Measurements from ENCODE around the gene SYPL1. TPM values are rescaled to one million over a fixed set of nuclear protein-coding genes. Genes with fewer than 3 reads are reported as not detected.

Gene SYPL1
- total RNA-seq, 1 donor from 2014 or later: 59.7 TPM

DNA sequence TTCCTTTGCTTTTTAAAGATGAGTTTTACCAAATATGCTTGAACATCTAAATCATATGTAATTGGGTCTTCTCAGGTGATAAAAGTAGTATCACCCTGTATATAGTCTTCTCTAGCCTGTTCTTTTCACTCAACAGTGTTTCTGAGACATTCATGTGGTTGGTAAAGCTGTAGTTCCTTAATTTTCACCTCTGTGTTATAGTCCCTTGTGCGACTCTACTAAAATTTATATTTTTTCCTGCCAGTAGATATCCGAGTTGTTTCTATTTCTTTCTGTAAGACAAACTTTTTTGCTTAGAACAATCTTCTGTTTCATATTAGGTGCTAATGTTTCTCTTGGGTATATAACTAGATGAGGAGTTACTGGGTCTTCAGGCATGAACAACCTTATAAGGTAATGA lies 35.6 kb downstream of the SYPL1 start:
- H3K9me3 ChIP-seq (ENCODE audit: insufficient read depth, low read depth, low read length): no peaks in the 10 kb centered on the region
- no peaks in the 10 kb centered on the region for H3K79me2 ChIP-seq (ENCODE audit: insufficient read depth, low read length)
- no peak overlapping the region for H3K27ac Mint-ChIP-seq (ENCODE audit: unreplicated experiment)
- no peak overlapping the region for H3K4me2 ChIP-seq (ENCODE audit: low read length)
- no peaks in the 10 kb centered on the region for H3K27me3 ChIP-seq (ENCODE audit: insufficient read depth, low read length)
- DNase-seq (ENCODE audit: low read depth): no peak
- no peak for FAIRE-seq
- H3K9me3 Mint-ChIP-seq (ENCODE audit: unreplicated experiment): no peaks in the 10 kb centered on the region
- peaks cover 4% of the 10 kb centered on the region for H3K4me1 ChIP-seq (ENCODE audit: insufficient read depth, low read length)
- no peak overlapping the region for H2AFZ ChIP-seq (ENCODE audit: low read depth, low read length)
- no peak overlapping the region for H3K27ac ChIP-seq (ENCODE audit: low read depth, low read length)
- no peaks in the 10 kb centered on the region for H3K27me3 Mint-ChIP-seq (ENCODE audit: low read depth, unreplicated experiment)
- peaks cover 5% of the 10 kb centered on the region for H3K4me1 Mint-ChIP-seq (ENCODE audit: low read depth, unreplicated experiment)
- H3K4me3 Mint-ChIP-seq (ENCODE audit: unreplicated experiment): no peak overlapping the region
- no peak overlapping the region for H3K9ac ChIP-seq (ENCODE audit: low read length)
- H4K20me1 ChIP-seq (ENCODE audit: insufficient read depth, low read length): no peaks in the 10 kb centered on the region
- TF ChIP-seq, protein P1, sequence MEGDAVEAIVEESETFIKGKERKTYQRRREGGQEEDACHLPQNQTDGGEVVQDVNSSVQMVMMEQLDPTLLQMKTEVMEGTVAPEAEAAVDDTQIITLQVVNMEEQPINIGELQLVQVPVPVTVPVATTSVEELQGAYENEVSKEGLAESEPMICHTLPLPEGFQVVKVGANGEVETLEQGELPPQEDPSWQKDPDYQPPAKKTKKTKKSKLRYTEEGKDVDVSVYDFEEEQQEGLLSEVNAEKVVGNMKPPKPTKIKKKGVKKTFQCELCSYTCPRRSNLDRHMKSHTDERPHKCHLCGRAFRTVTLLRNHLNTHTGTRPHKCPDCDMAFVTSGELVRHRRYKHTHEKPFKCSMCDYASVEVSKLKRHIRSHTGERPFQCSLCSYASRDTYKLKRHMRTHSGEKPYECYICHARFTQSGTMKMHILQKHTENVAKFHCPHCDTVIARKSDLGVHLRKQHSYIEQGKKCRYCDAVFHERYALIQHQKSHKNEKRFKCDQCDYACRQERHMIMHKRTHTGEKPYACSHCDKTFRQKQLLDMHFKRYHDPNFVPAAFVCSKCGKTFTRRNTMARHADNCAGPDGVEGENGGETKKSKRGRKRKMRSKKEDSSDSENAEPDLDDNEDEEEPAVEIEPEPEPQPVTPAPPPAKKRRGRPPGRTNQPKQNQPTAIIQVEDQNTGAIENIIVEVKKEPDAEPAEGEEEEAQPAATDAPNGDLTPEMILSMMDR (IDR thresholded peaks at IDR 0.05; ENCODE audit: insufficient read depth, low read depth, low read length): no peak
- no peak for TF ChIP-seq EZH2 (IDR thresholded peaks at IDR 0.05; ENCODE audit: insufficient read depth, low read length)
- no peaks in the 10 kb centered on the region for H3K36me3 ChIP-seq (ENCODE audit: insufficient read depth, low read length)
- H3K4me3 ChIP-seq (ENCODE audit: insufficient read depth, low read depth, low read length): no peak overlapping the region
- H3K36me3 Mint-ChIP-seq (ENCODE audit: low read depth, unreplicated experiment): no peaks in the 10 kb centered on the region

DNA sequence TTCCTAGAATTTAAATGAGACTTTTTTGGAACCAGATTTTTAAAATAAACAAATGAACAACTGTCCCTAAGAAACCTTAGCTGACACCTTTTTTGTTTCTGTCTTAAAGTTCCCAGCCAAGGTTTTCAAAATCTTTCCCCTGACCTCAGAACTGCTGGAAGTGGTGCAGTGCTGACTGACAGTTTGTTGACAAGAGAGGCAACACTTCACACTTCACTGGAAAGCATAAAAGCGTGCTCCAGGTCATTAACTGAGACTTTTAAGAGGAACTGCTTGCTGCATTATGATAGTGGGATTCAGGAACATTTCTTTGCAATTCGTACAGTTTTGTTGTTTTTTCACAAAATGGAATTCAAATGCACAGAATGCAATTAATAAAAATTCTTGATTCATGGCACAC lies 36.2 kb downstream of the SYPL1 start:
- Mint-ChIP-seq H3K27ac (ENCODE audit: unreplicated experiment) (no peak overlapping the region), H3K4me1 (ENCODE audit: low read depth, unreplicated experiment) (peaks cover 5% of the 10 kb centered on the region), H3K9me3 (ENCODE audit: unreplicated experiment) (no peaks in the 10 kb centered on the region), H3K36me3 (ENCODE audit: low read depth, unreplicated experiment) (no peaks in the 10 kb centered on the region), H3K27me3 (ENCODE audit: low read depth, unreplicated experiment) (no peaks in the 10 kb centered on the region), H3K4me3 (ENCODE audit: unreplicated experiment) (no peak overlapping the region)
- no peak for DNase-seq (ENCODE audit: low read depth)
- Histone ChIP-seq H3K27ac (ENCODE audit: low read depth, low read length) (no peak overlapping the region), H3K4me2 (ENCODE audit: low read length) (no peak overlapping the region), H3K79me2 (ENCODE audit: insufficient read depth, low read length) (no peaks in the 10 kb centered on the region), H2AFZ (ENCODE audit: low read depth, low read length) (no peak overlapping the region), H3K4me1 (ENCODE audit: insufficient read depth, low read length) (peaks cover 8% of the 10 kb centered on the region), H3K27me3 (ENCODE audit: insufficient read depth, low read length) (no peaks in the 10 kb centered on the region), H4K20me1 (ENCODE audit: insufficient read depth, low read length) (no peaks in the 10 kb centered on the region), H3K9ac (ENCODE audit: low read length) (no peak overlapping the region), H3K4me3 (ENCODE audit: insufficient read depth, low read depth, low read length) (no peak overlapping the region), H3K36me3 (ENCODE audit: insufficient read depth, low read length) (no peaks in the 10 kb centered on the region), H3K9me3 (ENCODE audit: insufficient read depth, low read depth, low read length) (no peaks in the 10 kb centered on the region)
- no peak for FAIRE-seq
- TF ChIP-seq, protein P1 (IDR thresholded peaks at IDR 0.05; ENCODE audit: insufficient read depth, low read depth, low read length): no peak
- no peak for TF ChIP-seq EZH2 (IDR thresholded peaks at IDR 0.05; ENCODE audit: insufficient read depth, low read length)

DNA sequence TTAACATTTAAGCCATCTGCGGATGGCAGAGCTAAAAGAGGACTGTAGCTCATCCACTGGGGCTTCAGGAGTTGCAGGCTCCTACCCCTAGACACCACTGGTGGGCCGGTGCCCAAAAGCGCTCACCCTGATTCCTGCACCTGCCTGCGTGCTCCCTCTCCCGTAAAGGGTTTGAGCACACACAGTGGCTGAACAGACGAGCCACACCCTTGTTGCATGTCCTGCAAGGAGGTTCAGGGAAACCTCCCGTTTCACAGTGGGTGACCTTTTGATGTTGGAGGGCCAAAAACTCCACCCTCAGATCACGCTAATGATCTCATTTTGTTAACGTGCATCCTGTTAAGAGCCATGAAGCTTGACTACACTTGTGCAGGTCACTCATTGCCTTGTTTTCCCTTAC lies 37.9 kb downstream of the SYPL1 start:
- Histone ChIP-seq H3K4me3 (ENCODE audit: insufficient read depth, low read depth, low read length) (no peak overlapping the region), H3K27me3 (ENCODE audit: insufficient read depth, low read length) (no peaks in the 10 kb centered on the region), H3K9me3 (ENCODE audit: insufficient read depth, low read depth, low read length) (no peaks in the 10 kb centered on the region), H3K79me2 (ENCODE audit: insufficient read depth, low read length) (no peaks in the 10 kb centered on the region), H4K20me1 (ENCODE audit: insufficient read depth, low read length) (no peaks in the 10 kb centered on the region), H3K27ac (ENCODE audit: low read depth, low read length) (no peak overlapping the region), H2AFZ (ENCODE audit: low read depth, low read length) (no peak overlapping the region), H3K9ac (ENCODE audit: low read length) (no peak overlapping the region), H3K36me3 (ENCODE audit: insufficient read depth, low read length) (no peaks in the 10 kb centered on the region), H3K4me1 (ENCODE audit: insufficient read depth, low read length) (peaks cover 8% of the 10 kb centered on the region), H3K4me2 (ENCODE audit: low read length) (no peak overlapping the region)
- Mint-ChIP-seq H3K4me3 (ENCODE audit: unreplicated experiment) (no peak overlapping the region), H3K9me3 (ENCODE audit: unreplicated experiment) (no peaks in the 10 kb centered on the region), H3K36me3 (ENCODE audit: low read depth, unreplicated experiment) (no peaks in the 10 kb centered on the region), H3K4me1 (ENCODE audit: low read depth, unreplicated experiment) (peaks cover 5% of the 10 kb centered on the region), H3K27ac (ENCODE audit: unreplicated experiment) (no peak overlapping the region), H3K27me3 (ENCODE audit: low read depth, unreplicated experiment) (peaks cover 2% of the 10 kb centered on the region)
- FAIRE-seq (no peak), DNase-seq (ENCODE audit: low read depth) (no peak)
- TF ChIP-seq, protein P1 (IDR thresholded peaks at IDR 0.05; ENCODE audit: insufficient read depth, low read depth, low read length): no peak
- TF ChIP-seq EZH2 (IDR thresholded peaks at IDR 0.05; ENCODE audit: insufficient read depth, low read length): no peak

All from astrocyte (in vitro differentiated cells and primary cell).